HG03520 (cell line): ENCODE data around the gene C16orf54.
"Not testable (repeated sequence)": the region's sequence is repeated elsewhere in the genome, so short reads cannot be mapped to it uniquely, and the experiment has no call there.

Source experiments
- ATAC-seq: cut with Tn5 transposase; IDR thresholded peaks from one replicate; pipeline ENCODE4 v1.9.1; 2021; ENCODE audit warnings: mild to moderate bottlenecking, moderate library complexity; ENCODE audit not compliant: unreplicated experiment

The C16orf54 gene

DNA sequence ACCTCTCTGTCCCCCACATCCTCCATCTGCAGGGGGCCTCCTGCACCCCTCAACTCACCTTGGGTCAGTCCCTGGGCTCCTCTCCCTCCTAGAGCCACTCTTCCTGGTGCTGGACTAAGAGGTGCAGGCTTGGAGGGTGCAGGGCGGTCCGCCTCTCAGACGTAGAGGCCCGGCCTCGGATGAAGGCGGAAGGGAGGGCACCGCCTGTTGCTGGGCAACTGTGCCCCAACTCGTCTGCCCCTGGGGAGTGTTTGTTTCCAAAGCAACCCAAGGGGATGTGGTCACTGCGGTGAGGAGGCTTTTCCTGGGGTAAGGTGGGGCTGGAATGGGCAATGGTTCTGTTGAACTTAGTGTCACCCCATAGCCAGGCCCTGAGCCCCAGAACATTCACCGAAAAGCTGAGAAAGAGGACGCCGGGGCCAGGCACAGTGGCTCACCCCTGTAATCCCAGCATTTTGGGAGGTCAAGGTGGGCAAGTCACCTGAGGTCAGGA is at the start of gene C16orf54:
Gene C16orf54 (minus strand): TSS at position 138 of the 493 bp plus-strand sequence. CDS start 1,039 bp downstream, outside the sequence.
- ATAC-seq = peak; percentile 75

DNA sequence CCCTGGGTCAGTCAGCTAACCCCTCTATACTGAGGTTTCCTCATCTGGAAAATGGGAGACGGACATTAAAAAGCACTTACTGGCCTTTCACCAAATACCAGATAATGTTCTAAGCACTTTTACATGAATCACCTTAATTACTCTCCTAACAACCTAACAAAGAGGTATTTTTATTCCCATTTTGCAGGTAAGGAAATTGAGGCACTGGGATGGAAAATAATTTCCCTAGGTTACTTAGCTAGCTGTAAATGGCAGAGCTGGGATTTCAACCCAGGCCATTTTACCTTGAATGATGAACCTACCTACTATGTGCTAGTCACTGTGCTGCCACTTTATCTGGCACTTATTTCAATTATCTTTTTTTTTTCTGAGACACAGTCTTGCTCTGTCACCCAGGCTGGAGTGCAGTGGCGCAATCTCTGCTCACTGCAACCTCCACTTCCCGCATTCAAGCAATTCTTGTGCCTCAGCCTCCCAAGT is 48.5 kb upstream of the C16orf54 start:
- no peak for ATAC-seq

DNA sequence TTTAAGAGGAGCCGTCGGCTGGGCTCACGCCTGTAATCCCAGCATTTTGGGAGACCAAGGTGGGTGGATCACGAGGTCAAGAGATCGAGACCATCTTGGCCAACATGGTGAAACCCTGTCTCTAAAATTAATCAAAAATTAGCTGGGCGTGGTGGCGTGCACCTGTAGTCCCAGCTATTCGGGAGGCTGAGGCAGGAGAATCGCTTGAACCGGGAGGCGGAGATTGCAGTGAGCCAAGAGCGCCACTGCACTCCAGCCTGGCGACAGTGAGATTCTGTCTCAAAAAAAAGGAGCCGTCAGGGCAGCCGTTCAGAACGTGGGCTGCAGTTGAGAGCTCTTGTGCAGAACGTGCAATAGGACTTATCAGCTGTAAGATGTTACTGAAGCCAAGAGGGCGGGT is 47.4 kb upstream of the C16orf54 start:
- not testable (repeated sequence) for ATAC-seq

GRCh38 chr16:29791845-29792807 is 46.3 kb upstream of the C16orf54 start:
- ATAC-seq = no peak

- ATAC-seq = no peak
Measured at GRCh38 chr16:29790949-29791844, 45.4 kb upstream of the C16orf54 start.

GRCh38 chr16:29790183-29790948 is 44.6 kb upstream of the C16orf54 start, which contains the start of gene KIF22:
Gene KIF22, plus strand, starts transcription at chr16:29790751. Its CDS starts 9 bp downstream, at chr16:29790760.
- peak; percentile 85 for ATAC-seq

- no peak for ATAC-seq
Measured at GRCh38 chr16:29789775-29790182, 44.0 kb upstream of the C16orf54 start.

DNA sequence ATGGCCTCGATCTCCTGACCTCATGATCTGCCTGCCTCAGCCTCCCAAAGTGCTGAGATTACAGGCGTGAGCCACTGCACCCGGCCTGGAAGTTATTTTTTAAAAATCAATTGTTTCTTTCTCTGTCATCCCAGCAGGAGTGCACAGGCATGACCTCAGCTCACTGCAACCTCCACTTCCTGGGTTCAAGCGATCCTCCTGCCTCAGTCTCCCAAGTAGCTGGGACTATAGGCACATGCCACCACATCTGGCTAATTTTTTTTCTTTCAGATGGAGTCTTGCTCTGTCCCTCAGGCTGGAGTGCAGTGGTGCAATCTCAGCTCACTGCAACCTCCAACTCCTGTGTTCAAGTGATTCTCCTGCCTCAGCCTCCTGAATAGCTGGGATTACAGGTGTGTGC is 41.4 kb upstream of the C16orf54 start:
- not testable (repeated sequence) for ATAC-seq

- no peak for ATAC-seq
Measured at GRCh38 chr16:29784901-29785500, 39.2 kb upstream of the C16orf54 start.

DNA sequence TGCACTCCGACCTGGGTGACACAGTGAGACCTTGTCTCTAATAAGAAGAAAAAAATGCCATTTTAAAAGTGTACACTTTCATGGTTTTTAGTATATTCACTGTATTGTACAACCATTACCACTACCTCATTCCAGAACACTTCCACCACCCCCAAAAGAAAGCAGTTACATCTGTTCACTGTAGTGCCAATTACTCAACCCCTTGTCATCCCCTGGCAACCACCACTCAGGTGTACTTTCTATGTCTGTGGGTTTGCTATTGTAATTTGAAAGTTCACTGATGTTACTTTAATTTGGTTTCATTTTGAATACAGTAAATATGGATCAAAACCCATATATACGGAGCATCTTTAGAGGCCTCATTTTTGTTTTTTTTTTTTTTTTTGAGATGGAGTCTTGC is 38.4 kb upstream of the C16orf54 start:
- ATAC-seq = no peak

DNA sequence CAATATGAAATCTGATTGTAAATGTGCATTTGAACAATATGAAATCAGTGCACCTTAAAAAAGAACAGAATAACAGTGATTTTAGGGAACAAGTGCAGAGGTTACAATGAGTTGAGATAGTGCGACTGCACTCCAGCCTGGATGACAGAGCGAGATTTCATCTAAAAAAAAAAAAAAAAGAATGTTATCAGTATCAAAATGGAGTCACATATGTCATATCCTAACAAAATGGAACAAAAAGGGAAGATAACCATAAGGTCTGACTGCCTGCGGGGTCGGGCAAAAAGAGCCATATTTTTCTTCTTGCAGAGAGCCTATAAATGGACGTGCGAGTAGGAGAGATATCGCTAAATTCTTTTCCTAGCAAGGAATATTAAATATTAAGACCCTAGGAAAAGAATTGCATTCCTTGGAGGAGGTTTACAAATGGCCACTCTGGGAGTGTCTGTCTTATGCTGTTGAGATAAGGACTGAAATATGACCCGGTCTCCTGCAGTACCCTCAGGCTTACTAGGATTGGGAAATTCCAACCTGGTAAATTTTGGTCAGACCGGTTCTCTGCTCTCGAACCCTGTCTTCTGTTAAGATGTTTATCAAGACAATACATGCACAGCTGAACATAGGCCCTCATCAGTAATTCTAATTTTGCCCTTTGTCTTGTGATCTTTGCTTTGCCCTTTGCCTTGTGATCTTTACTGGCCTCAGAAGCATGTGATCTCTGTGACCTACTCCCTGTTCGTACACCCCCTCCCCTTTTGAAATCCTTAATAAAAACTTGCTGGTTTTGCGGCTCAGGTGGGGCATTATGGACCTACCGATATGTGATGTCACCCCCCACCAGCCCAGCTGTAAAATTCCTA is 37.5 kb upstream of the C16orf54 start:
- not testable (repeated sequence) for ATAC-seq

GRCh38 chr16:29779474-29779873 is 33.7 kb upstream of the C16orf54 start:
- no peak for ATAC-seq

GRCh38 chr16:29777576-29778350 is 32.0 kb upstream of the C16orf54 start, which contains the start of gene ZG16:
Gene ZG16, plus strand, starts transcription at chr16:29778256. Its CDS starts 1,011 bp downstream, at chr16:29779267.
- no peak for ATAC-seq

- ATAC-seq = no peak
Measured at GRCh38 chr16:29775742-29776408, 30.1 kb upstream of the C16orf54 start.

DNA sequence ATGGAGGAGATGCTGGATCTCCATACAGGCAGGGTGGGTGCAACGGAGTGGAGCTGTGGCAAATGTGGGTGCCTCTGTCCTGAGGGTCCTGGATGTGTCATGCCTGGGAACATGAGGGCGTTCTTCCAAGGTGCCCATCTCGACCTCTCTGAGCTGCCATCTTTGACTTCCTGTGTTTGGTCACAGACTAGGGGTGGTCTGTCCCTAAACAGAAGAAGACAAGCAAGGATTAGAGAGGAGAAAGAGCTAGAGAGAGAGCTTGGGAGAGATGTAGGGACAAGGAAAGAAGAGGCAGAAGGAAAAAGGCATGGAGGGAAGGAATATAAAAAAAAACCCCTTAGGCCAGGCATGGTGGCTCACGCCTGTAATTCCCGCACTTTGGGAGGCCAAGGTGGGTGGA is 28.9 kb upstream of the C16orf54 start:
- no peak for ATAC-seq

DNA sequence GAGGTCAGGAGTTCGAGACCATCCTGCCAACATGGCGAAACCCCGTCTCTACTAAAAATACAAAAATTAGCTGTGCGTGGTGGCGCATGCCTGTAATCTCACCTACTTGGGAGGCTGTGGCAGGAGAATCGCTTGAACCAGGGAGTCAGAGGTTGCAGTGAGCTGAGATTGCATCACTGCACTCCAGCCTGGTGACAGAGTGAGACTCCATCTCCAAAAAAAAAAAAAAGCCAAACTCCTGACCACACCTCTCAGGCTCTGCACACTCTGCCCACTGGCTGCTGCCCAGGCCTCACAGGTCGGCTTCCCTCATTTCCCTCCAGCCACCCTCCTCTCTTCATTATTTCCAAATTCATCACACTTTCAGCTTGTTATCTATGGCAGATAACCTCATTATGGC is 26.5 kb upstream of the C16orf54 start:
- ATAC-seq = not testable (repeated sequence)

DNA sequence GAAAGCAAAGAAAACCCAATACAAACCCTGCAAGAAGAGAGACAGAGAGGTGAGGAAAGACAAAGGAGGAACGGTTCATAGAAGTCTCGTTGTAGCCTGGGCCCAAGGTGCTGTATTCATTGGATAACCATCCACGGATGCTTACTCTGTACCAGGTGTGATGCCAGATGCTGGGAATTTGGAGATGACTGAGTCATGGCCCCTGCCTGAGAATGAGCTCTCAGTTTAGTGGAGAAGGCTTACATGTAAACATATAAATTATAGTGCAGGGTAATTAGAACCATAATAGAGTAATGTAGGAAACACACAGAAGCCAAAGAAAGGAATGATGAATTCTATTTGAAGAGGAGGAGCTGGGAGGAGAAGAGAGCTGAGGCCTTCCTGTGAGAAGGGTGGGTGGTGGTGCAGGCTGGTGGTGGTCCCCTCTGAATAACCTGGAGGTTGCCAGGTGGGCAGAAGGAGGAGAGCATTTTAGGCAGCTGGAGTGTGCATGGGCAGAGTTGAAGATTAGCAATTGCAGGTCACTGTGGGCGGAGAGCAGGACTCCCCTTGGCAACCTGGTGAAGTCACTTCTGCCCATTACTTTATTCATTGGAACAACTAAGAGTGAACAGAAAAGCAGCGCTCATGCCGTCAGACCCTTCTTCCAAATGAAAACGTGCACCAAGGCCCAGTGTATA is 24.6 kb upstream of the C16orf54 start:
- ATAC-seq = no peak
